DOHH2 (cell line): Measurements from ENCODE around the gene MTFP1.

Experiments used
- CTCF ChIP-seq: fragments of 200-600 bp; sonication (generic); IDR thresholded peaks from one replicate; pipeline ENCODE4 v1.5.1; 2014; ENCODE audit warnings: antibody characterized with exemption, mild to moderate bottlenecking, low read depth, low read length; ENCODE audit not compliant: poor library complexity, severe bottlenecking
- EZH2phosphoT487 ChIP-seq: fragments of 200-600 bp; sonication (generic); IDR thresholded peaks from 2 replicates; pipeline ENCODE4 v1.6.1; 2017; ENCODE audit warnings: borderline replicate concordance, mild to moderate bottlenecking, antibody characterized with exemption, low read length, moderate library complexity, mixed read lengths

- TF ChIP-seq CTCF = no peak
- TF ChIP-seq EZH2phosphoT487 = no peak
Observed at GRCh38 chr22:30399718-30400117, 25.9 kb upstream of the MTFP1 start.
